GM12874 (cell line): ENCODE measurements around the gene S100B.

Source experiments
- TF ChIP-seq, protein P1 (sequence below): IDR thresholded peaks from 2 replicates; pipeline ENCODE4 v1.5.1; 2011; ENCODE audit warnings: low read depth, mild to moderate bottlenecking, control low read depth, low read length, moderate library complexity; ENCODE audit not compliant: insufficient read depth

S100B gene

DNA sequence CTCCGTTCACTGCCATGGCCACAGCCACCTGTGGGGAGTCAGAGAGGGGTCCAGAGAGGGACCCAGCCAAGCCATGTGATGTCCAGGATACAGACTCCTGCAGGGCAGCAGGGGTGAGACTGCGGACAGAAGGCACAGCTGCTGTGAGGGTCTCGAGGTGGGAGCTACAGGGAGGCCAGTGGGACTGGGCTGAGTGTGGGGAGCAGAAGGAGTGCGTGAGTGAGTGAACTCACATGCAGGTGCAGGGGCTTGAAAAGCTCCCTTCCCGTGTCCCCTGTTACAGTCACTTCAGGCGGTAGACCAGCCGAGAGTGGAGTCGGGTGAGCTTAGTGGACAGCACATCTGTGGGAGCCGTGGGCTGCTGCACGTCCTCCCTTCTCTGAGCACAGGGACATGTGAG is 42.4 kb downstream of the S100B start:
- TF ChIP-seq, protein P1, sequence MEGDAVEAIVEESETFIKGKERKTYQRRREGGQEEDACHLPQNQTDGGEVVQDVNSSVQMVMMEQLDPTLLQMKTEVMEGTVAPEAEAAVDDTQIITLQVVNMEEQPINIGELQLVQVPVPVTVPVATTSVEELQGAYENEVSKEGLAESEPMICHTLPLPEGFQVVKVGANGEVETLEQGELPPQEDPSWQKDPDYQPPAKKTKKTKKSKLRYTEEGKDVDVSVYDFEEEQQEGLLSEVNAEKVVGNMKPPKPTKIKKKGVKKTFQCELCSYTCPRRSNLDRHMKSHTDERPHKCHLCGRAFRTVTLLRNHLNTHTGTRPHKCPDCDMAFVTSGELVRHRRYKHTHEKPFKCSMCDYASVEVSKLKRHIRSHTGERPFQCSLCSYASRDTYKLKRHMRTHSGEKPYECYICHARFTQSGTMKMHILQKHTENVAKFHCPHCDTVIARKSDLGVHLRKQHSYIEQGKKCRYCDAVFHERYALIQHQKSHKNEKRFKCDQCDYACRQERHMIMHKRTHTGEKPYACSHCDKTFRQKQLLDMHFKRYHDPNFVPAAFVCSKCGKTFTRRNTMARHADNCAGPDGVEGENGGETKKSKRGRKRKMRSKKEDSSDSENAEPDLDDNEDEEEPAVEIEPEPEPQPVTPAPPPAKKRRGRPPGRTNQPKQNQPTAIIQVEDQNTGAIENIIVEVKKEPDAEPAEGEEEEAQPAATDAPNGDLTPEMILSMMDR = no peak

DNA sequence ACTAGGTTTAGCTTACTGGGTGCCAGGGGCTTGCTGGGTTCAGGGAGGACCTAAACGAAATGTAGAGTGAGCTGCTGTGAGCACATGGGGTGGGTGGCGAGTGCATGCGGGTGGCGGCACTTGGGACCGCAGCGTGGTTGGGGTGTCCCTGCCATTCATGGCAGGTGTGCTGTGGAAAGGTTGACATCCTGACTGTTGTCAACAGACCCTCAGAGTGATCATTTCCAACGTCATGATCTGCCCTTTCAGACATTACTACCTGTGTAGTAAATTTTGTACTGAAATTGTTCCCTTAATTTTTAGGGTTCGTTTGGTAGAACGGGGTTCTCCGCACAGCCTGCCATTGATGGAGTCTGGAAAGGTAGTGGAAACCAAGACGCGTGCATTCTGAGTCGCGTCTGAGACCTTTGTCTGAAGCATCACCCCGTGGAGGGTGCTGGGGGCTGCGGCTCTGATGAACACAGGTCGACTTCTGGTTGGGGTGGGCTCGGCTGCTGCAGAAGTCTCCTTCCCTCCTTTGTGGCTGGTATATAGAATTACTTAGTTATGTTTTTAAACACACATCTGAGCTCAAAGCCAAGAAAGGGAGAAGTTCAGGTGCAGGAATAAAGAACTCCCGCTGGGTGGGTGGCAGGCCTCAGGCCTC is 43.3 kb downstream of the S100B start:
- TF ChIP-seq, protein P1 = no peak

DNA sequence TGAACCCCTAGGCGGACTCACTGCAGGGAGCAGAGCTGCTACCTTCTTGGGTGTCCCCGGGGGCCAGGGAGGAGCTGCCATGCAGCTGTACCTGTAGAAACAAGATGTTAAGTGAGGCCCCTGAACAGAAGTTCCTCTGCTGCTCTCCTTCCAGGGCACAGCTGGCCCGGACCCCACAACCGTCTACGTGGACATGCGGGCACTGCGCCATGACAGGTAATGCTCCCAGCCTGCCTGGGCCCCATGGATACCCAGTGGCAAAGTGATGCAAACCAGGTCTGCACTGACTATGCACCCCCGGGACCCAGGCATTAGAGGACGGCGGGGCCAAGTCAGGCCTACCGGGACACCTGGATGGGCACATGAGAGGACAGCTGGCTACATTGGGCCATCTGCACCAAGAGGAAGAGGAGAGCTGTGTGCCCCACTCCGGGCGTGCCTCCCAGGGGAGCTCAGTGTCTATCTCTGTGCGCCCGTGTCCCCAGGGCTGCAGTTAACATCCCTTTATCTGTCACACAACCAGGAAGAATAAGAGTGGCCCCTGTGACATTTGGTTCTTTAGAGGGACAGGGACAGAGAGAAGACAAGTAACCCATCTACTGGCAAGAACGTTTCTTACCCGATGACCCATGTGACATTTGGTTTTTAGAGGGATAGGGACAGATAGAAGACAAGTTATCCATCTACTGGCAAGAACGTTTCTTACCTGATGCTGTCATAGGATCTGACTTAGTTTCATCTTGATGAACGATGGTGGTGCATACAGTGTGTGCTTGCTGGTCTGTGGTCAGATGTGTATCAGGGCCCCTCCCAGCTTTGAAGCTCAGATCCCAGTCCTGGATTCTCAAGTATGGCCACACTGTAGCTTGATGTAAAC is 44.1 kb downstream of the S100B start:
- TF ChIP-seq, protein P1 = no peak

DNA sequence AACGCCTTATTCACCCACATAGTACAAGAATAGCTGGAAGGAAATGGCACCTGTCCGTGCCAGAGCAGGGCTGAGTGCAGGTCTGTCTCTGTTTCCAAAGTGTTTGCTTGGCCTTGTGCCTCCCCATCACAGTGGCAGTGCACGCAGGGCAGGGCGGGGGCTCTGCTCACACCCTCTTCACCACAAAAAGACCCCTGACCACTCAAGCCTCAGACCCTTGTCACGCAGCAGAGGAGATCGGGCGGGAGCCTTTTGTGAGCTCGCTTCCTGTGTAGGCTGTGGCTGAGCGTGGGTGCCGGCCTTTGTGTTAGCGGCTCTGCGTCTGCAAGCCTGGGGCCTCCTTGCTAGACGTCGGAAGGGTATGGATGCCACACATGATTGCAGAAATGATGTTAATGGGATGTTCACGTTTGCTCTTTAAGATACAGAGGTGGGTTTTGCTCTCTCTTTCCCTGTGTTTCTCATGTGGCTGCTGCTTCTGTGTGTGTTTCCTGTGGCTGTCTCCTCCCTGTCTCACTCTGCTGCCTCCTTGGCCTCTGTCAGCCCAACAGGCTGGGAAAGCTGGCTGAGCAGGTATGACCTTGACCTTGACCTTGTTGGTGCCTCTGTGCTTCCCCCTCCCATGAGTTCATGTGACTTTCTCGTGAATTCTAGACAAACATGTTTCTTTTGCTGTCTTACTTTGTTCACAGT is 45.4 kb downstream of the S100B start:
- TF ChIP-seq, protein P1 = no peak

DNA sequence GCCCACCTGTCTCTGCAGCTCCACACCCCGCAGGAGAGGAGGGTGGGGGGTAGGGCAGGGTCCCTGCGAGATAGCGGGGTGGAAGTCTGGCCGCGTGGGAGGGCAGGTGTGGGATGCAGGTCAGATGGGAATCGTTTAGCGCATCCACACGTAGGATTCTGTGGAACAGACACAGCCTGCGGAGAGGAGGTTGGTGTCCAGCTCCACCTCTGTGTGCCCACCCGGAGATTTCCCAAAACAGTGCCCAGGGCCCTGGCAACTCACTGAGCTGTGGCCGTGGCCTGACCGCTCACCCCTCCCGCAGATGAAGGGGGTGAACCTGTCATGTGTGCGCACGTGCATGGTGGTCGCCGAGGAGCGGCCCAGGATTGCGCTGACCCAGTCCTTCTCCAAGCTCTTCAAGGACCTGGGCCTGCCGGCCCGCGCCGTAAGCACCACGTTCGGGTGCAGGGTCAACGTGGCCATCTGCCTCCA is 46.9 kb downstream of the S100B start:
- TF ChIP-seq, protein P1 = no peak

DNA sequence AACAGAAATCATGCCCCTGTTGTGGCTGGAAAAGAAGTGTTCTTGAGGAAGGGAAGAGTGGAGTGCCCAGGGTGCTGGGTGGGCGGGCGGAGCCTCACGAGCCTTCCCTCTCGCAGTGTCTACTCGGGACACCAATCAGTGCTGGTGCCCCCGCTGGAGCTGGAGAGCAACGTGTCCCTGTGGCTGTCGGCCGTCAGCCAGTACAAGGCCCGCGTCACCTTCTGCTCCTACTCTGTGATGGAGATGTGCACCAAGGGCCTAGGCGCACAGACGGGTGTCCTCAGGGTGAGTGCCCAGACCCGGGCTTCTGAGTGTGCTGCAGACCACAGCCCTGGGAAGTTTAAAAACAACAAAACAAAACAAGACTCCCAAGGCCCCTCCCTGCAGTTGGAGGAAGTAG is 47.4 kb downstream of the S100B start:
- TF ChIP-seq, protein P1 = no peak

DNA sequence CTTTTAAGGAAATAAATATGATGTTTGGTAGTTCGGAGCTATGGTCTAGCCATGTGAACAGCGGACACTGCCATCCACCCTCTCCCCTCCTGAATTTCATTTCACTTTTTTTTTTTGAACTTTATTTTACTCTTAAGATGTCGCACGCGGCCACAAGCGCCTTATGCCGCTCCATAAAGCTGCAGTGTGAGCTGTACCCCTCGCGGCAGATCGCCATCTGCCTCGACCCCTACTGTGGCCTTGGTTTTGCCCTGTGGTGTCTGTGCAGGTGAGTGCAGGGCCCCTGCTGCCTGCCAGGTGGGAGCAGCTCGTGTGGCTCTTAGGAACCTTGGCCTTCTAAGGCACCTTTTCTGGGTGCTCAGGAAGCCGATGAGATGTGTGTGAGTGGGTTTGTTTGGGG is 48.1 kb downstream of the S100B start:
- TF ChIP-seq, protein P1 = no peak
